HG02571 (cell line): Measurements from ENCODE around the gene RPS24.

Source experiments
- ATAC-seq: cut with Tn5 transposase; IDR thresholded peaks from one replicate; pipeline ENCODE4 v1.9.1; 2021; ENCODE audit warnings: mild to moderate bottlenecking, moderate library complexity; ENCODE audit not compliant: unreplicated experiment

RPS24 gene

GRCh38 chr10:78081292-78081691, 47.6 kb downstream of the RPS24 start:
- ATAC-seq = no peak

GRCh38 chr10:78082636-78083035, 49.0 kb downstream of the RPS24 start:
- no peak for ATAC-seq
